Progenitor cell of endocrine pancreas (in vitro differentiated cells): ENCODE data around the gene HAVCR2. TPM values are rescaled to one million over a fixed set of nuclear protein-coding genes. Genes with fewer than 3 reads are reported as not detected.

Experiments used
- DNase-seq: peaks from one replicate; pipeline ENCODE4 v3.0.0; 2021; ENCODE audit warnings: low spot score; ENCODE audit not compliant: unreplicated experiment
- H3K27ac Mint-ChIP-seq: 2 replicates; pipeline ENCODE4 v1.8.0; 2021; ENCODE audit warnings: mild to moderate bottlenecking, moderate library complexity, mixed read lengths
- H3K27me3 Mint-ChIP-seq: 2 replicates; pipeline ENCODE4 v1.8.0; 2021; ENCODE audit warnings: mixed read lengths
- H3K36me3 Mint-ChIP-seq: 2 replicates; pipeline ENCODE4 v1.8.0; 2022; ENCODE audit warnings: mixed read lengths; ENCODE audit not compliant: insufficient read depth
- H3K4me1 Mint-ChIP-seq: 2 replicates; pipeline ENCODE4 v1.8.0; 2021; ENCODE audit warnings: low read depth, mixed read lengths
- H3K4me3 Mint-ChIP-seq: 2 replicates; pipeline ENCODE4 v1.8.0; 2021; ENCODE audit warnings: low read depth, mild to moderate bottlenecking, moderate library complexity, mixed read lengths
- H3K9me3 Mint-ChIP-seq: 2 replicates; pipeline ENCODE4 v1.8.0; 2021; ENCODE audit warnings: low read depth, mixed read lengths
- total RNA-seq: library from RNA; stranded (reverse); gene quantifications from 2 replicates; pipeline ENCODE4 v1.2.1, GENCODE V29; 2021
- TF ChIP-seq, protein P1 (sequence below): fragments of 200-600 bp; sonication (generic); IDR thresholded peaks from one replicate; pipeline ENCODE4 v1.5.0; 2021; ENCODE audit warnings: antibody characterized with exemption, mild to moderate bottlenecking; ENCODE audit not compliant: unreplicated experiment

The HAVCR2 gene
- total RNA-seq, 1 donor from 2014 or later = 0.17 TPM

DNA sequence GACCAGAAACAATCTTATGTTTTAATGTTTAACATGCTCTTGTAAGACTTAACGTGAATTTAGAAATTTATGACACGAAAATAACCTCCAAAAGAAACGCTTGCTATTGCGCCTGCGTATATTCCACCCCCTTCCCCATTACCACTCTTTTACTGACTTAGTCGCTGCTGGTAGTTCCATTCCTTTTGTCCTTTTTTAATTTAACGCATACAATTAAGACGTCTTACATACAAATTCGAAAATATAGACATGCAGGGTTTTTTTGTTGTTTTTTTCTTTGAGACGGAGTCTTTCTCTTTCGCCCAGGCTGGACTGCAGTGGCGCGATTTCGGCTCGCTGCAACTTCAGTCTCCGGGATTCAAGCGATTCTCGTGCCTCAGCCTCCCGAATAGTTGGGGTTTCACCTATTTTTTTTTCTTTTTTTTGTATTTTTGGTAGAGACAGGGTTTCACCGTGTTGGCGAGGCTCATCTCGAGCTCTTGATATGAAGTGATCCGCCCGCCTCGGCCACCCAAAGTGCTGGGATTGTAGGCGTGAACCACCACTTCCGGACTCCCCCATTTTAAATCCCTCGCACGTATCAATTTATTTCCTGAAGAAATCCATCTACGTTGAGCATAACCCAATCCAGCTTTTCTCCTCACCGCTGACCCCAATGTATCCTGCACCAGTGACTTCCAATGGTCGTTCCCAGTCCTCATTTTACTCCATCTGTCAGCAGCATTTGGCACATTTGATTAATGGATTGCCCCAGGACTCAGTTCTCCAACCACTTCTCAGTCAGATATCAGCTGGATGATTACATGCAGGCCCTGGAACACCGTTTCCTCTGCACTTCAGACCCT, 34.5 kb upstream of the HAVCR2 start:
- H3K27ac Mint-ChIP-seq = peak overlapping the region; percentile 97
- peaks cover 8% of the 10 kb centered on the region for H3K4me1 Mint-ChIP-seq
- H3K9me3 Mint-ChIP-seq = peaks cover 3% of the 10 kb centered on the region
- no peak for DNase-seq
- TF ChIP-seq, protein P1, sequence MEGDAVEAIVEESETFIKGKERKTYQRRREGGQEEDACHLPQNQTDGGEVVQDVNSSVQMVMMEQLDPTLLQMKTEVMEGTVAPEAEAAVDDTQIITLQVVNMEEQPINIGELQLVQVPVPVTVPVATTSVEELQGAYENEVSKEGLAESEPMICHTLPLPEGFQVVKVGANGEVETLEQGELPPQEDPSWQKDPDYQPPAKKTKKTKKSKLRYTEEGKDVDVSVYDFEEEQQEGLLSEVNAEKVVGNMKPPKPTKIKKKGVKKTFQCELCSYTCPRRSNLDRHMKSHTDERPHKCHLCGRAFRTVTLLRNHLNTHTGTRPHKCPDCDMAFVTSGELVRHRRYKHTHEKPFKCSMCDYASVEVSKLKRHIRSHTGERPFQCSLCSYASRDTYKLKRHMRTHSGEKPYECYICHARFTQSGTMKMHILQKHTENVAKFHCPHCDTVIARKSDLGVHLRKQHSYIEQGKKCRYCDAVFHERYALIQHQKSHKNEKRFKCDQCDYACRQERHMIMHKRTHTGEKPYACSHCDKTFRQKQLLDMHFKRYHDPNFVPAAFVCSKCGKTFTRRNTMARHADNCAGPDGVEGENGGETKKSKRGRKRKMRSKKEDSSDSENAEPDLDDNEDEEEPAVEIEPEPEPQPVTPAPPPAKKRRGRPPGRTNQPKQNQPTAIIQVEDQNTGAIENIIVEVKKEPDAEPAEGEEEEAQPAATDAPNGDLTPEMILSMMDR = no peak
- H3K4me3 Mint-ChIP-seq = peak overlapping the region; percentile 96
- H3K36me3 Mint-ChIP-seq = peaks cover 7% of the 10 kb centered on the region
- no peaks in the 10 kb centered on the region for H3K27me3 Mint-ChIP-seq

DNA sequence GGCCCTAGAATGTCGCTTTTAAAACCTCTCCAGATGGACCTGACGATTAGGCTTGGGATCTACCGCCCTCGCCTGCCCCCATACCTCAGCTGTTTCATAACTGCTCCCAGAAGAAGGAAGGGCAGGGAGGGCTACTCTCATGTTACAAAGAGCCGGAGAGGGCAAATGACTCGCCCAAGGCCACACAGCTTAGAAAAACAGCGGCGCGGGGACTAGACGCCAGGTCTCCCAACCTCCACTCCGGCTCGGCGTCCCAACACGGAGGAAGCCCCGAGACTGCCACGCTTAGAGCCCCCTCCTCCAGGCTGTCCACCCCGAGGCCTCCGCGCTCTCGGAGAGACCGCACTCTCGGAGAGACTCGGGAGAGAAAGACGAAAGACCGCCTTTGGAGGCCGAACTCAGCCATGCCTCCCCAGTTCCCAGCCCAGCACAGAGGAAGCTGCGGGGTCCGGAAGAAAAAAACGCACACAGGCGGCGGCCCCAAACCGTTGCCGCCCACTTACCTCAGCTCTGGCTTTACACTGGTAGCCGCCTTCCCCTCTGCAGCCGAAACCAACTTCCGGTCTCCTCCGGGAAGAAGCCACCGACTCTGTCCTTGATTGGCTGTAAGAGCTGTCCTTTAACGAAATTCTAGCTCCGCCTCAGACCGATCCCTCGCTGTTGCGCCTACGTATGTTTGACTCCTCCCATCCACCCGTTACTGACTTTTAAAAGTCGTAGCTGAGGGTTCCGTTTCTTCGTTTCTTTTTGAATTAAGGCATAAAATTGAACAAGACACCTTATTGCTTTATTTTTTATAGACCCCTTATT, 33.7 kb upstream of the HAVCR2 start, which contains the start of gene MED7:
TSS of gene MED7 (minus strand) at position 549 of the 810 bp plus-strand sequence. CDS start 3,434 bp downstream, outside the sequence.
- H3K36me3 Mint-ChIP-seq = peaks cover 7% of the 10 kb centered on the region
- H3K27ac Mint-ChIP-seq = peak within 1 kb of the TSS; percentile 97
- peaks cover 3% of the 10 kb centered on the region for H3K9me3 Mint-ChIP-seq
- no peaks in the 10 kb centered on the region for H3K27me3 Mint-ChIP-seq
- peaks cover 8% of the 10 kb centered on the region for H3K4me1 Mint-ChIP-seq
- TF ChIP-seq, protein P1 = no peak
- DNase-seq = peak; percentile 82
- H3K4me3 Mint-ChIP-seq = peak within 1 kb of the TSS; percentile 96

DNA sequence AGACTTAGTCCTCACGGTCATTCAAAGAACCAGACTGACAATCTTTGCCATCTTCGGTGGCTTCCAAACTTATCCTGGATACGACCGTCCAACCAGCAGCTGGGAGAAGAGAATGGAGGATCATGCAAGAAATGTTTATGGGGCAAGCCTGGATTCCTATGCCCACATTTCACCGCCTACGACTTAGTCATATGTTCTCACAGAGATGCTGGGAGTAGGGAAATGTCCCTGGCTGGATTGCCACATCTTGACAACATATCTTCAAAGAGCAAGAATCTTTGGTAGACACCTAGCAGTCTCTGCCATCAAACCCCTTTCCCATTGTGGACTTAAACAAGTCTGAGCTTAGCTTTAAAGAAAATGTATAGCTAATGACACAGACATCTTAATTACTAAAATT, 28.8 kb upstream of the HAVCR2 start:
- H3K27ac Mint-ChIP-seq = no peak overlapping the region
- TF ChIP-seq, protein P1 = no peak
- peaks cover 4% of the 10 kb centered on the region for H3K4me1 Mint-ChIP-seq
- H3K36me3 Mint-ChIP-seq = peaks cover 7% of the 10 kb centered on the region
- no peak overlapping the region for H3K4me3 Mint-ChIP-seq
- no peaks in the 10 kb centered on the region for H3K9me3 Mint-ChIP-seq
- DNase-seq = no peak
- no peaks in the 10 kb centered on the region for H3K27me3 Mint-ChIP-seq

DNA sequence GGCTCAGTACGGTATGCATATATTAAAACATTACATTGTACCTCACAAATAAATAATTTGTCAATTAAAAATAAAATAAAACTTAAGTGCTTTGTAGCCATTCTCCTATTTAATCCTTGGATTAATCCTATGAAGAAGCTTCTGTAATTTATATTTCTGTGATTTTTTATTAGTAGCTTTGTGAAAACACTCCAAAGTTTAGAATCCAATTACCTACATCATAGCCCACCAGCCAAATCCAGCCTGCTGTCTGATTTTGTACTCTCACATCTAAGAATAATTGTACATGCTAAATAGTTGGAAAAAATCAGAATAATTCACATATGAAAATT, 23.4 kb upstream of the HAVCR2 start:
- H3K36me3 Mint-ChIP-seq = no peaks in the 10 kb centered on the region
- TF ChIP-seq, protein P1 = no peak
- H3K4me3 Mint-ChIP-seq = no peak overlapping the region
- no peak overlapping the region for H3K27ac Mint-ChIP-seq
- H3K27me3 Mint-ChIP-seq = no peaks in the 10 kb centered on the region
- peaks cover 7% of the 10 kb centered on the region for H3K4me1 Mint-ChIP-seq
- no peaks in the 10 kb centered on the region for H3K9me3 Mint-ChIP-seq
- DNase-seq = no peak

DNA sequence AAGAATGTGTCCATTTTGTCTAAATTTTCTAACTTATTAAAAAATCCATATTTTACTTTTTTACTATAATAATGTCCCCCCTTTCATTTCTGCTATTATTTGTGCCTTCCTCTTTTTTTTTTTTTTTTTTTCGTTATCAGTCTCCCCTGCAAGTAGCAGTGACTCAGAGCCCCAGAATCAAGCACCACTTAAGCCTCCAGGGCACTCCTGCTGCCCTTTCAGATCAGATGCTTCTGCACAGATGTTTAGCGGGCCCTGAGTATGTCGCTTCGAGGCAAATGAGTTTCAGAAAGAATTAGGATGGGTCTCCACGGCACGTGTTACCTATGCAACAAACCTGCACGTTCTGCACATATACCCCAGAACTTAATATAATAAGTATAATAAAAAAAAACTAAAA, 22.1 kb upstream of the HAVCR2 start:
- DNase-seq = no peak
- H3K9me3 Mint-ChIP-seq = no peaks in the 10 kb centered on the region
- TF ChIP-seq, protein P1 = no peak

More for the DNA sequence above, 22.1 kb upstream of the HAVCR2 start:
- Mint-ChIP-seq H3K27ac (no peak overlapping the region), H3K27me3 (no peaks in the 10 kb centered on the region), H3K4me1 (peaks cover 7% of the 10 kb centered on the region), H3K36me3 (no peaks in the 10 kb centered on the region), H3K4me3 (no peak overlapping the region)
